HepG2 (cell line): ENCODE data around the gene GBA2. TPM values are rescaled to one million over a fixed set of nuclear protein-coding genes. Genes with fewer than 3 reads are reported as not detected.

Experiments used
- BHLHE40 ChIP-seq: IDR thresholded peaks from 2 replicates; pipeline ENCODE4 v1.6.1; 2011; ENCODE audit warnings: low read length, improper control_type of control experiment
- EED ChIP-seq: sonication (generic); formaldehyde crosslinking; IDR thresholded peaks from 2 replicates; pipeline ENCODE4 v1.5.0; 2020; ENCODE audit warnings: mild to moderate bottlenecking, missing genetic modification reagents
- EP300 ChIP-seq, 3 experiments: sonication (generic) in 1 of 3; formaldehyde crosslinking in 1 of 3; IDR thresholded peaks; 2 replicates each; pipeline versions ENCODE4 v1.5.1 to v1.6.1; 2011 to 2020; ENCODE audit warnings: low read depth in 2 of 3, low read length in 2 of 3, borderline replicate concordance in 1 of 3, improper control_type of control experiment in 1 of 3, mild to moderate bottlenecking in 1 of 3, missing genetic modification reagents in 1 of 3, moderate library complexity in 1 of 3
- FOXP4 ChIP-seq: sonication (generic); formaldehyde crosslinking; IDR thresholded peaks from 2 replicates; pipeline ENCODE4 v1.4.0; 2020; ENCODE audit warnings: missing genetic modification reagents
- GATAD2A ChIP-seq: IDR thresholded peaks from 2 replicates; pipeline ENCODE4 v1.6.1; 2016
- HDAC2 ChIP-seq: sonication (generic); formaldehyde crosslinking; IDR thresholded peaks from 2 replicates; pipeline ENCODE4 v1.4.0; 2020; ENCODE audit warnings: missing genetic modification reagents
- HNRNPLL ChIP-seq: fragments of 200-400 bp; formaldehyde crosslinking; IDR thresholded peaks from 2 replicates; pipeline ENCODE4 v1.6.1; 2017; ENCODE audit warnings: mild to moderate bottlenecking, low read depth, low read length; ENCODE audit not compliant: poor library complexity, severe bottlenecking
- NR2F6 ChIP-seq, 2 experiments: IDR thresholded peaks; 2 replicates each; pipeline ENCODE4 v1.6.1; 2016; ENCODE audit warnings: antibody characterized with exemption in 1 of 2, mild to moderate bottlenecking in 1 of 2
- RAD21 ChIP-seq: fragments of 450-650 bp; formaldehyde crosslinking; IDR thresholded peaks from 2 replicates; pipeline ENCODE4 v1.5.0; 2020; ENCODE audit warnings: mild to moderate bottlenecking
- SAP130 ChIP-seq: IDR thresholded peaks from 2 replicates; pipeline ENCODE4 v1.6.1; 2016; ENCODE audit warnings: low read depth
- SKIL ChIP-seq: sonication (generic); formaldehyde crosslinking; IDR thresholded peaks from 2 replicates; pipeline ENCODE4 v1.8.0; 2022; ENCODE audit warnings: missing genetic modification reagents, mild to moderate bottlenecking, moderate library complexity, borderline replicate concordance
- TBX2 ChIP-seq: sonication (generic); formaldehyde crosslinking; IDR thresholded peaks from 2 replicates; pipeline ENCODE4 v1.5.0; 2020; ENCODE audit warnings: missing genetic modification reagents, mild to moderate bottlenecking, borderline replicate concordance
- ZFX ChIP-seq: sonication (generic); formaldehyde crosslinking; IDR thresholded peaks from 2 replicates; pipeline ENCODE4 v1.4.0; 2020; ENCODE audit warnings: mild to moderate bottlenecking, low read depth, missing genetic modification reagents, moderate library complexity
- ZNF563 ChIP-seq: sonication (generic); formaldehyde crosslinking; IDR thresholded peaks from 2 replicates; pipeline ENCODE4 v1.8.0; 2022; ENCODE audit warnings: mild to moderate bottlenecking, moderate library complexity, missing genetic modification reagents
- ZNF607 ChIP-seq: sonication (generic); formaldehyde crosslinking; IDR thresholded peaks from 2 replicates; pipeline ENCODE4 v1.5.1; 2020; ENCODE audit warnings: missing genetic modification reagents, mild to moderate bottlenecking, borderline replicate concordance
- ZNF7 ChIP-seq: IDR thresholded peaks from 2 replicates; pipeline ENCODE4 v1.6.1; 2016; ENCODE audit warnings: missing biosample characterization, missing genetic modification reagents
- ZSCAN9 ChIP-seq: IDR thresholded peaks from 2 replicates; pipeline ENCODE4 v1.6.1; 2016; ENCODE audit warnings: borderline replicate concordance
- polyA plus RNA-seq, 8 experiments: library from polyadenylated mRNA; depleted of rRNA in 3 of 8; stranded (reverse) in 7 of 8; unstranded in 1 of 8; fragments of >200 nt; fragmentation: Illumina TruSeq in 4 of 8; extraction: Trizol in 4 of 8; gene quantifications; 2 replicates each; pipeline versions ENCODE4 v1.2.1 to v1.2.3, GENCODE V29; 2011 to 2016; ENCODE audit warnings: low read depth in 4 of 8, missing spikeins in 1 of 8, mixed read lengths in 1 of 8; ENCODE audit not compliant: insufficient read depth in 1 of 8
- total RNA-seq, 5 experiments: library from RNA; depleted of rRNA; stranded (reverse); fragments of >200 nt; fragmentation: Illumina TruSeq; extraction: Trizol; gene quantifications; 2 replicates each; pipeline ENCODE4 v1.2.3, GENCODE V29; 2016; ENCODE audit warnings: low read depth in 1 of 5
- TF ChIP-seq, protein P1 (sequence below): sonication (generic); formaldehyde crosslinking; IDR thresholded peaks from 2 replicates; pipeline ENCODE4 v1.4.0; 2020; ENCODE audit warnings: missing genetic modification reagents

Gene GBA2
- total and polyA plus RNA-seq, 2 of the 13 experiments (the other 11 are each of a cell fraction or from before 2014, with no cell fraction given) = 37.5 to 86.1 TPM

- no peak for TF ChIP-seq SKIL (CRISPR knock-in tag)
- peak; percentile 92 for TF ChIP-seq ZFX (CRISPR knock-in tag)
- TF ChIP-seq SAP130 (CRISPR knock-in tag) = peak; percentile 73
- TF ChIP-seq ZNF607 (CRISPR knock-in tag) = peak; percentile 88
- no peak for TF ChIP-seq ZNF7 (CRISPR knock-in tag)
- no peak; the same call in 1 of the 2 replicates for TF ChIP-seq RAD21 (CRISPR knock-in tag)
- 0 out of 4 replicates have a peak, but pooled peaks of 1 of the 2 experiments have one; percentile 15 for TF ChIP-seq EP300 (IDR thresholded peaks at IDR 0.05; ENCODE audit: low read depth in 2 of 2, low read length in 2 of 2)
- TF ChIP-seq EP300 (CRISPR knock-in tag; IDR thresholded peaks at IDR 0.05; ENCODE audit: borderline replicate concordance) = no peak
- TF ChIP-seq TBX2 (CRISPR knock-in tag) = peak; percentile 30; the same call in 1 of the 2 replicates
- 0 out of 2 replicates have a peak, but pooled peaks have one; percentile 28 for TF ChIP-seq ZNF563 (CRISPR knock-in tag)
- TF ChIP-seq, protein P1, sequence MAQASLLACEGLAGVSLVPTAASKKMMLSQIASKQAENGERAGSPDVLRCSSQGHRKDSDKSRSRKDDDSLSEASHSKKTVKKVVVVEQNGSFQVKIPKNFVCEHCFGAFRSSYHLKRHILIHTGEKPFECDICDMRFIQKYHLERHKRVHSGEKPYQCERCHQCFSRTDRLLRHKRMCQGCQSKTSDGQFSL (CRISPR knock-in tag) = 0 out of 2 replicates have a peak, but pooled peaks have one; percentile 41
- 0 out of 2 replicates have a peak, but pooled peaks have one; percentile 5 for TF ChIP-seq GATAD2A (CRISPR knock-in tag)
- TF ChIP-seq FOXP4 (CRISPR knock-in tag) = 0 out of 2 replicates have a peak, but pooled peaks have one; percentile 9
- no peak for TF ChIP-seq ZSCAN9
- no peak; the same call in 1 of the 2 replicates for TF ChIP-seq NR2F6 (IDR thresholded peaks at IDR 0.05)
- TF ChIP-seq NR2F6 (CRISPR knock-in tag; IDR thresholded peaks at IDR 0.05) = peak; percentile 65; the same call in 1 of the 2 replicates
- no peak for TF ChIP-seq BHLHE40
- TF ChIP-seq HNRNPLL = peak; percentile 75
- peak; percentile 31; the same call in 1 of the 2 replicates for TF ChIP-seq HDAC2 (CRISPR knock-in tag)
- TF ChIP-seq EED (CRISPR knock-in tag) = 0 out of 2 replicates have a peak, but pooled peaks have one; percentile 41
Observed at GRCh38 chr9:35748858-35749514, at the start of gene GBA2, which contains the start of gene RGP1 (continued).
